ENCODE measurements around the gene BANP.

BANP gene

GRCh38 chr16:88002211-88002610 is 51.0 kb downstream of the BANP start:
- H3K4me3 ChIP-seq (ENCODE audit: low read length), result no peak overlapping the region
- DNase-seq (ENCODE audit: low read depth), result no peak
- TF ChIP-seq, protein P1, sequence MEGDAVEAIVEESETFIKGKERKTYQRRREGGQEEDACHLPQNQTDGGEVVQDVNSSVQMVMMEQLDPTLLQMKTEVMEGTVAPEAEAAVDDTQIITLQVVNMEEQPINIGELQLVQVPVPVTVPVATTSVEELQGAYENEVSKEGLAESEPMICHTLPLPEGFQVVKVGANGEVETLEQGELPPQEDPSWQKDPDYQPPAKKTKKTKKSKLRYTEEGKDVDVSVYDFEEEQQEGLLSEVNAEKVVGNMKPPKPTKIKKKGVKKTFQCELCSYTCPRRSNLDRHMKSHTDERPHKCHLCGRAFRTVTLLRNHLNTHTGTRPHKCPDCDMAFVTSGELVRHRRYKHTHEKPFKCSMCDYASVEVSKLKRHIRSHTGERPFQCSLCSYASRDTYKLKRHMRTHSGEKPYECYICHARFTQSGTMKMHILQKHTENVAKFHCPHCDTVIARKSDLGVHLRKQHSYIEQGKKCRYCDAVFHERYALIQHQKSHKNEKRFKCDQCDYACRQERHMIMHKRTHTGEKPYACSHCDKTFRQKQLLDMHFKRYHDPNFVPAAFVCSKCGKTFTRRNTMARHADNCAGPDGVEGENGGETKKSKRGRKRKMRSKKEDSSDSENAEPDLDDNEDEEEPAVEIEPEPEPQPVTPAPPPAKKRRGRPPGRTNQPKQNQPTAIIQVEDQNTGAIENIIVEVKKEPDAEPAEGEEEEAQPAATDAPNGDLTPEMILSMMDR (IDR thresholded peaks at IDR 0.05; ENCODE audit: insufficient read depth, low read depth, low read length, missing control alignments), result no peak

DNA sequence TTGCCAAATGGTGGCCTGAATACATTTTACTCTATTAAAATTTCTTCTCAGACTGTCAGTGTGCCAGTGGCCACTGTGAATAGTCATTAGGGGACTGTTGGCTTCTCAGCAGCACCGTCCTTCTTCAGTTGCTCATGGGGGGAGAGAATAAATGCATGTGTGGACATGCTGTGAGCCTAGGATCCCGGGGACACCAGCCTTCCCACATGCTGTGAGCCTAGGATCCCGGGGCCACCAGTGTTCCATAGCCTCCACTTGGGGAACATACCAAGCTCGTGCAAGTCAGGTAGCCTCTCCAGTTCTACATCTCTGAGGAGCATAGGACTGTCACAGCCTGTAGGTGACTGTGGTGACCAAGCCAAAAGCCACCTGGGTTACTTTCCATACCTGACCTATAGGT is 51.5 kb downstream of the BANP start:
- no peak overlapping the region for H3K4me3 ChIP-seq (ENCODE audit: low read length)
- TF ChIP-seq, protein P1 (IDR thresholded peaks at IDR 0.05; ENCODE audit: insufficient read depth, low read depth, low read length, missing control alignments), result no peak
- DNase-seq (ENCODE audit: low read depth), result no peak

DNA sequence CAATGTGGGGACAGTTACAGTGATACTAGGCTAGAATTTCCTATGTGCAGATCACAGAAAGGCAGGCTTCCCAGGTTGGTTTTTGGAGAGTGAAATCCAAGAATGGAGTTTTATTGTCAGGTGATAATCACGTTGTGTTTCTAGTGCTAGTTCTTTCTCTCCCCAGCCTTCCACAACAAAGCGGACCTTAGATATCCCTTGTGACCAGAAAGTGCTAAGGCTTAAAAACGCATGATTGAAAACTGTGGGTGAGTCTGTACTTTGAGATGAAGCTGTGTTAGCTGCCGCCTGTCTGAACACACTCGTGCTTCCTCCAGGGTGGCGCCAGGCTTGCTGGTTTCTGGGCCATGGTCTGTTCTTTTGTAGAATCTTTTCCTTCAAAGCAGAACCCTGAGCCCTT is 52.1 kb downstream of the BANP start:
- TF ChIP-seq, protein P1 (IDR thresholded peaks at IDR 0.05; ENCODE audit: insufficient read depth, low read depth, low read length, missing control alignments), result no peak
- DNase-seq (ENCODE audit: low read depth), result no peak
- H3K4me3 ChIP-seq (ENCODE audit: low read length), result no peak overlapping the region

- DNase-seq (ENCODE audit: low read depth), result no peak
- no peak overlapping the region for H3K4me3 ChIP-seq (ENCODE audit: low read length)
- TF ChIP-seq, protein P1 (IDR thresholded peaks at IDR 0.05; ENCODE audit: insufficient read depth, low read depth, low read length, missing control alignments), result no peak
These were observed 52.5 kb downstream of the BANP start for GRCh38 chr16:88003736-88004135.

GRCh38 chr16:88004391-88004790 is 53.2 kb downstream of the BANP start:
- H3K4me3 ChIP-seq (ENCODE audit: low read length), result no peak overlapping the region
- DNase-seq (ENCODE audit: low read depth), result no peak
- TF ChIP-seq, protein P1 (IDR thresholded peaks at IDR 0.05; ENCODE audit: insufficient read depth, low read depth, low read length, missing control alignments), result no peak

- TF ChIP-seq, protein P1 (IDR thresholded peaks at IDR 0.05; ENCODE audit: insufficient read depth, low read depth, low read length, missing control alignments), result no peak
- H3K4me3 ChIP-seq (ENCODE audit: low read length), result no peak overlapping the region
- no peak for DNase-seq (ENCODE audit: low read depth)
These were observed 53.9 kb downstream of the BANP start for GRCh38 chr16:88005181-88005581.

- DNase-seq (ENCODE audit: low read depth), result no peak
- no peak overlapping the region for H3K4me3 ChIP-seq (ENCODE audit: low read length)
These were observed 54.7 kb downstream of the BANP start for GRCh38 chr16:88005968-88006367.

More at GRCh38 chr16:88005968-88006367, 54.7 kb downstream of the BANP start:
- TF ChIP-seq, protein P1 (IDR thresholded peaks at IDR 0.05; ENCODE audit: insufficient read depth, low read depth, low read length, missing control alignments), result no peak
